GM19099 (cell line): Measurements from ENCODE around the gene IFNA2.

Source experiments
- POLR2A ChIP-seq: IDR thresholded peaks from 3 replicates; pipeline ENCODE4 v1.6.1; 2011; ENCODE audit warnings: low read depth; ENCODE audit not compliant: insufficient read length; ENCODE audit errors: extremely low read depth

Gene IFNA2

GRCh38 chr9:21395778-21396717 is 10.8 kb upstream of the IFNA2 start:
- no peak for TF ChIP-seq POLR2A

GRCh38 chr9:21392270-21392669 is 7.1 kb upstream of the IFNA2 start:
- TF ChIP-seq POLR2A = no peak

- no peak for TF ChIP-seq POLR2A
Measured at GRCh38 chr9:21383627-21384026, 1.6 kb downstream of the IFNA2 start.

GRCh38 chr9:21381448-21382339 is 3.5 kb downstream of the IFNA2 start:
- peak; percentile 10 for TF ChIP-seq POLR2A

- no peak for TF ChIP-seq POLR2A
Measured at GRCh38 chr9:21367957-21368356, 17.2 kb downstream of the IFNA2 start, which contains the start of gene IFNA13. TSS of gene IFNA13 (minus strand) at chr9:21368057. CDS start at chr9:21368010, 47 bp downstream.

GRCh38 chr9:21362287-21362686 is 22.9 kb downstream of the IFNA2 start:
- no peak for TF ChIP-seq POLR2A

- no peak for TF ChIP-seq POLR2A
Measured at GRCh38 chr9:21357479-21358460, 27.4 kb downstream of the IFNA2 start.

- no peak for TF ChIP-seq POLR2A
Measured at GRCh38 chr9:21350787-21351186, 34.4 kb downstream of the IFNA2 start, which contains the start of gene IFNA6. TSS of gene IFNA6 (minus strand) at chr9:21350887. CDS start at chr9:21350887, 0 bp downstream.

- no peak for TF ChIP-seq POLR2A
Measured at GRCh38 chr9:21348430-21348970, 36.7 kb downstream of the IFNA2 start.

GRCh38 chr9:21340735-21341134 is 44.5 kb downstream of the IFNA2 start:
- TF ChIP-seq POLR2A = no peak

GRCh38 chr9:21336457-21336856 is 48.7 kb downstream of the IFNA2 start:
- no peak for TF ChIP-seq POLR2A

GRCh38 chr9:21334701-21335632 is 50.2 kb downstream of the IFNA2 start, which contains the start of gene KLHL9:
TSS of gene KLHL9 (minus strand) at chr9:21335404. CDS start at chr9:21334859, 545 bp downstream.
- peak; percentile 83 for TF ChIP-seq POLR2A
